ENCODE data around the gene WDR36.

Gene WDR36

DNA sequence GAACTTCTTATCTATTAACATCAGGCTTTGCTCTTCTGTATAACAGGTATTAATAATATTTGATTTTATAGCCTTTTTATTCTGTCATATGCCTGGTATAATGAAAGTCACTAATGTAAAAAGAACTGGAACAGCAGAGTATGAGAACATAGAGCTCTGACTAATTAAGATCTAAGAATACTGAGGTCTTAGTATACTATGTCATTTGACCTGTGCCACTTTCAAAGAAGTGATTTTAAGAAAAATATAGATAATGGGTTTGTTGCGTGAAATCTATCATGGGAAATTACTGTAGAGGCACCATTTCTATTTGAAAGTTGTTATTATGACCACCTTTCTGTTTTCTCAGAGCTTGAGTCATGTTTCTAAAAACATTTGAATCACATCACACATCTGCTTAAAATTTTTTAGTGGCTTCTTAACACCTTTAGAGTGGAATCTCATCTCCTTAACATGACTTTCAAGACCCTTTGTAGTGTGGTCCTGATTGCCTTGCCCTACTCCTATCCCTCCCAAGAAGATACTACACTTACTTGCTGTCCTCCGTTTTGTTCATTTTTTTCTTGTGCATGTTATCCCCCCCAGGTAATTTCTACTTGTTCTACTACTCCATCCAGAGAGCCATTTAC, 14.3 kb downstream of the WDR36 start:
- DNase-seq (ENCODE audit: low read depth, low spot score), result no peak

DNA sequence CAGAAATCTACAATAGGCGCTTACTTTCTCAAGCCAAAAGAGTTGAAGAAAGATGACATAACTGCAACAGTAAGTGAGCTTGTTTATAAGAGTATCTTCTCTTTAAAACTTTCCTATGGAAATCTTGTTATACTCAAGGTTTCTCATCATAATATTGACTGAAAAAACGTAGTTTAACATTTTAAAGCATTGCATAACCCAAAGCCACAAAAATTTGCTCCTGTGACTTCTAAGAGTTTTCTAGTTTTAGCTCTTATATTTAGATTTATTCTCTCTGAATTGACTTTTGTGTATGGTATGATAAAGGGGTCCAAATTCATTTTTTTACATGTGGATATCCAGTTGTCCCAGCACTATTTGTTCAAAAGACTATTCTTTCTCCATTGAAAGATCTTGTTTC, 15.2 kb downstream of the WDR36 start:
- no peak for DNase-seq (ENCODE audit: low read depth, low spot score)

DNA sequence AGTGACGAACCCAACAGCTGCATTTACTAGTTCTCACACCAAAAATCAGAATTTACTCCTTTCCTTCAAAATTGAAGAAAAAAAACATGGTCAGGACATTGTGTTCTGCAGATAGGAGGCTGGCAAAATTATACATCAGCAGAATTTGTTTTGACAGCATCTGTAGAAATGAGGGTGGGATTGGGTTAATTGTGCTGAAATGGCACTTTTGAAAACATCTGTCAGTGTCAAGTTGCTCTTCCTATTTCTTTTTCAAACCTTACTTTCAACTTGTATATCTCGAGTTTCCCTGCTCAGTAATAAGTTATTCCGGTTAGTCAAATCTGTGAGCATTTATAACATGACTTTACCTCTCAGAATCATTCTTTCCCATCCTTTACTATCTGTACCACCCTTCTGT, 19.8 kb downstream of the WDR36 start:
- DNase-seq (ENCODE audit: low read depth, low spot score), result no peak

- DNase-seq (ENCODE audit: low read depth, low spot score), result no peak
These were observed 21.5 kb downstream of the WDR36 start for GRCh38 chr5:111113678-111114077.

- no peak for DNase-seq (ENCODE audit: low read depth, low spot score)
These were observed 23.1 kb downstream of the WDR36 start for GRCh38 chr5:111115229-111115628.

DNA sequence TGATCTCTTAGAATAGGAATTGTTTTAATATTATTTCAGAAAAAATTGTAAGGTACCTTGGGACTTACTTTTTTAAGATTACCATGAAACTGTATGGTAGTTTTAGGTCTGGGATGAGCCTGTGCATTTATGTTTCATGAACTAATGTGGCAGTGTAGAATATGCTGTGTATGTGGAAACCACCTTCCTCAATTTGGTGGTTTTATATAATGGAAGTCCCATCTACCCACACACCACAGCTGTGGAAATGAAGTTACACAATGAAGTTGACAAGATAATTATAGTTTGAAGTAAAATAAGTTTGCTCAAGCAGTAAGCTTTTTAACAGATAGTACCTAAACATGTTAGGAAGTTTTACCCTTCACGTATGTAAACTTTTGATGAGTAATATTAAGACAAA, 24.4 kb downstream of the WDR36 start:
- DNase-seq (ENCODE audit: low read depth, low spot score), result no peak

- DNase-seq (ENCODE audit: low read depth, low spot score), result no peak
These were observed 25.0 kb downstream of the WDR36 start for GRCh38 chr5:111117136-111117535.

- DNase-seq (ENCODE audit: low read depth, low spot score), result no peak
These were observed 27.1 kb downstream of the WDR36 start for GRCh38 chr5:111119221-111119620.

GRCh38 chr5:111119856-111120255, 27.7 kb downstream of the WDR36 start:
- DNase-seq (ENCODE audit: low read depth, low spot score), result no peak

- no peak for DNase-seq (ENCODE audit: low read depth, low spot score)
These were observed 28.8 kb downstream of the WDR36 start for GRCh38 chr5:111120911-111121310.

- no peak for DNase-seq (ENCODE audit: low read depth, low spot score)
These were observed 29.8 kb downstream of the WDR36 start for GRCh38 chr5:111121926-111122325.

DNA sequence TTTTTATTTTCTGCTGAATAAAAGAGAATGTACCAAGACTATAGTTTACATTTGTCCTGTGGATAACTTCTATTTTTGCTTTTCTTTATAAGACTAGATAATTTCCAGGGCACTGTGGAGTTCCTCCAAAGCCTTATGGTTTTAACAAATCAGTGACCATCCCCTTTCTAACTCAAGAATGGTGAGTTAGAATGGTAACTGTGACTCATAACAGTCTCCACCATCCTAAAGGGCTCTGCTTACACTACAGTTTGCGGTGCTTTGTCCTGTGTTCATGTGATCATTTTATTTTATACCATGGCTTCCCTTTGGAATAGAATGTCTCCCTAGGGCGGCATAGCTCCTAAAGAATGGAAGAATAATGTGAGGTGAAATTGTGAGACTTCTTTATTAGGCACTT, 30.2 kb downstream of the WDR36 start:
- no peak for DNase-seq (ENCODE audit: low read depth, low spot score)

DNA sequence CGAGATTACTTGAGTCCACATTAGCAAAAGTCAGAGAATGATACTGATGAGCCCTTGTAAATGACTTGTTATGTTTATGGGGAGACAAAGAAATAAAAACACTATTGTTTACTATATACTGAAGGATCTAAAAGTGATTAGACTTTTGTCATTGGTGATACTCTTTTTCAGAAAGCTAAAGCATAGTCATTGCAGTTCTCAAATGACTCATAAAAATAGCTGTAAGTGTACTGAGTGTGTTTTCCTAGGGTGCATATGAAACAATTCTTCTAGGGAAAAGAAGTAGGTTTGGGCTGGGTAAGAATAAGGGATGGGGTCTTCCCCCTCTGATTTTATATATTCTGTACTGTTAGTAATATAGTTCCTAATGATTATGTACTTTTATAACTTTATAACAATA, 32.6 kb downstream of the WDR36 start:
- DNase-seq (ENCODE audit: low read depth, low spot score), result no peak

DNA sequence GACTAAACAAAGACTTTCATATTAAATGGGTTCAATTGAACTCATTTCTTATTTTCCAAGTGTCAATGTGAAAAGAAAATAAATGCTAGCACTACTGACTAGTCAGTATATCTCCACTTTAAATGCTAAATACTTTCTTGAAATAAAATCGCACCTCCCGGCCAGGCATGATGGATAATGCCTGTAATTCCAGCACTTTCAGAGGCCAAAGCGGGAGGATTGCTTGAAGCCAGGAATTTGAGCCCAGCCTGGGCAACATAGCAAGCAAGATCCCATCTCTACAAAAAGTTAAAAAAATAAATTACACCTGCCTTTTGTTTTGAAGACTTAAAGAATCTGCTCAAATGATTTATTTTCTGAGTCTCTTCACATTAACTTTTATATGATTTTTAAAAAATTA, 34.7 kb downstream of the WDR36 start:
- DNase-seq (ENCODE audit: low read depth, low spot score), result no peak

DNA sequence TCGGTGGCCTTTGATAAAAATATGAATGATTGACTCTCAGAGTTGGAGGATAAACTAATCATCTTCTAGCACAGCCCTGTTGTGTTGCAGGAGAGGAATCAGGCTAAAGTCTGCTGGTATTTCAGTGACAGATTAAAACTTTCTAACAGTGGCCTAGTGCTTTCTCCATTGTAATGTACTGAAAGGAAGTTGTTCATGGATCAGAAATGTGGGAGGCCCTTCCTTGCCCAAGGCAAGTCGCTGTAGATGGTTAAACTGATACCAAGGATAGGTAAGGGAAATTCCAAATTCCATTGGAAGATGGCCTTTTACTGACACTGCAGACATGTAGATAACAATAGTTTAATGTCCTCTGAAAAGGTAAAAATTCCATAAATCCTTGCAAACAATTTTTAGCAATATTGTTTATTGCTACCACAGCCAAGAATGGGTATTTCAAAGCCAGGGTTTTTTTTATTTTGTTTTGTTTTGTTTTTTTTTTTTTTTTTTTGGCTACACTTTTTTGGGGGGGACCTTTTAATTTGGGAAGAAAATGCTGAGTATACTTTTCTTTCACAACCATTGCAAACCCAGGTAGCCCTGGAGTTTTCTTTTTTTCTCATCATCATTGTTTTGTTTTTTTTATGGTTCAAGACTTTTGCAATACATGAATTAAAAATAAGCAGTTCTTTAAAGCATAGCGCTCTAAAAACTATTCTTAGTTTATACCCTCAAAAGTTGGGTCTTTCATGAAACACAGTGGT, 35.5 kb downstream of the WDR36 start:
- DNase-seq (ENCODE audit: low read depth, low spot score), result no peak

- no peak for DNase-seq (ENCODE audit: low read depth, low spot score)
These were observed 37.8 kb downstream of the WDR36 start for GRCh38 chr5:111129938-111130337.

DNA sequence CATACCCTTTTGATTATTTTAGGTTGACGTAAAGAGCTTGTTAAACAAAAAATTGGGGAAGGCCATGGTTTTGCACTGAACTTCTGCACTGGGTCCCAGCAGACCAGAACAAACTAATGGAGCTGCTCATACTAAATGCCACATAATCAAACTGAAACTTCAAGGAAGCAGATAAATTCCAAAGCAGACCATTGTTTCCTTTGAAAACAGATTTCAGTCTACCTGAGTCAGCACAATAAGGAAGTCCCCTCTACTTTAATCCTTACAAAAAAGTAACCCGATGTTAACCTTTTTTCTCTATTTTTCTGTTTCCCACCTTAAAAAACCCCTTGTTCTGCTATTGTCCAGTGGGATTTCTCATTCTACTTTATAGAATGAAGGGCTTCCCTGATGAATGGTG, 39.2 kb downstream of the WDR36 start:
- DNase-seq (ENCODE audit: low read depth, low spot score), result no peak

GRCh38 chr5:111132076-111132475, 39.9 kb downstream of the WDR36 start:
- no peak for DNase-seq (ENCODE audit: low read depth, low spot score)

GRCh38 chr5:111132731-111133435, 40.7 kb downstream of the WDR36 start:
- no peak for DNase-seq (ENCODE audit: low read depth, low spot score)

- no peak for DNase-seq (ENCODE audit: low read depth, low spot score)
These were observed 41.2 kb downstream of the WDR36 start for GRCh38 chr5:111133436-111133751.

GRCh38 chr5:111134087-111134486, 41.9 kb downstream of the WDR36 start:
- no peak for DNase-seq (ENCODE audit: low read depth, low spot score)

DNA sequence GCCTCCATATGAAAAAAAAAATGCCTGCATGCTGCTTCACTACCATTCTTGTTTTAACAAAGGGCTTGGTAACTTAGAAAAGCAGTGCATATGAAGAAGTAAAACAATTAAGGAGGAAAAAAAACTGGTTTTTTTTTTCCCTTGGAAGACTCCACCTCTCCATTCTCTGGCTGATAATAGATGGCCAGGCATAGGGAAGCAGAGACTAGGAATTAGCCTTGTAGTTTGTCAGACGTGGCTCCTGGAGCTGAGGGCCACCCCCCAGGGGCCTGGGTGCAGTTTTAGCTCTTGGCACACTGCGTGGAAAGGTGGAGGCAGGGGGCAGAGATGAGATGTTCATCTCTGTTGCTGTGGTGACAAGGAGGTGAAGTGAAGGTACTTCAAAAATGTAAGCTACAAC, 42.7 kb downstream of the WDR36 start:
- no peak for DNase-seq (ENCODE audit: low read depth, low spot score)

- no peak for DNase-seq (ENCODE audit: low read depth, low spot score)
These were observed 43.2 kb downstream of the WDR36 start for GRCh38 chr5:111135363-111135762.
